NCI-H146 treated with DMSO at 0.1 percent for 48 hours (cell line): ENCODE measurements around the gene MED10.

Experiments
- DNase-seq: peaks from one replicate; lab custom pipeline; 2025; ENCODE audit not compliant: unreplicated experiment; lab: John Stamatoyannopoulos, UW

The MED10 gene

GRCh38 chr5:6399980-6400910 lies 21.9 kb upstream of the MED10 start:
- DNase-seq, result no peak

- DNase-seq, result no peak
Observed at GRCh38 chr5:6398570-6399230, 20.4 kb upstream of the MED10 start.

GRCh38 chr5:6397536-6398269 lies 19.4 kb upstream of the MED10 start:
- no peak for DNase-seq

- no peak for DNase-seq
Observed at GRCh38 chr5:6396836-6397535, 18.6 kb upstream of the MED10 start.

GRCh38 chr5:6396043-6396442 lies 17.7 kb upstream of the MED10 start:
- no peak for DNase-seq

- no peak for DNase-seq
Observed at GRCh38 chr5:6395621-6396020, 17.3 kb upstream of the MED10 start.

- no peak for DNase-seq
Observed at GRCh38 chr5:6395102-6395445, 16.7 kb upstream of the MED10 start.

GRCh38 chr5:6394429-6395101 lies 16.2 kb upstream of the MED10 start:
- DNase-seq, result no peak

- DNase-seq, result no peak
Observed at GRCh38 chr5:6393596-6394194, 15.3 kb upstream of the MED10 start.

GRCh38 chr5:6392561-6392960 lies 14.2 kb upstream of the MED10 start:
- DNase-seq, result no peak

GRCh38 chr5:6391151-6391550 lies 12.8 kb upstream of the MED10 start:
- no peak for DNase-seq

- no peak for DNase-seq
Observed at GRCh38 chr5:6389946-6390530, 11.7 kb upstream of the MED10 start.

- DNase-seq, result no peak
Observed at GRCh38 chr5:6389397-6389796, 11.1 kb upstream of the MED10 start.

GRCh38 chr5:6387970-6388369 lies 9.6 kb upstream of the MED10 start:
- DNase-seq, result no peak

GRCh38 chr5:6386271-6386670 lies 7.9 kb upstream of the MED10 start:
- DNase-seq, result no peak

GRCh38 chr5:6384856-6385255 lies 6.5 kb upstream of the MED10 start:
- DNase-seq, result no peak

GRCh38 chr5:6383376-6383775 lies 5.0 kb upstream of the MED10 start:
- no peak for DNase-seq

GRCh38 chr5:6379246-6379645 lies 899 bp upstream of the MED10 start:
- no peak for DNase-seq

GRCh38 chr5:6378766-6379103 lies 388 bp upstream of the MED10 start:
- peak; percentile 88 for DNase-seq

- peak; percentile 5 for DNase-seq
Observed at GRCh38 chr5:6377582-6377904, 804 bp downstream of the MED10 start.
